ENCODE results near the gene FSD1. TPM values are rescaled to one million over a fixed set of nuclear protein-coding genes. Genes with fewer than 3 reads are reported as not detected.
"Not testable (repeated sequence)": the region's sequence is repeated elsewhere in the genome, so short reads cannot be mapped to it uniquely, and the experiment has no call there.

Gene FSD1
- total and polyA plus RNA-seq, 4 donors, result 0.31 to 1.1 (median 0.48) TPM

DNA sequence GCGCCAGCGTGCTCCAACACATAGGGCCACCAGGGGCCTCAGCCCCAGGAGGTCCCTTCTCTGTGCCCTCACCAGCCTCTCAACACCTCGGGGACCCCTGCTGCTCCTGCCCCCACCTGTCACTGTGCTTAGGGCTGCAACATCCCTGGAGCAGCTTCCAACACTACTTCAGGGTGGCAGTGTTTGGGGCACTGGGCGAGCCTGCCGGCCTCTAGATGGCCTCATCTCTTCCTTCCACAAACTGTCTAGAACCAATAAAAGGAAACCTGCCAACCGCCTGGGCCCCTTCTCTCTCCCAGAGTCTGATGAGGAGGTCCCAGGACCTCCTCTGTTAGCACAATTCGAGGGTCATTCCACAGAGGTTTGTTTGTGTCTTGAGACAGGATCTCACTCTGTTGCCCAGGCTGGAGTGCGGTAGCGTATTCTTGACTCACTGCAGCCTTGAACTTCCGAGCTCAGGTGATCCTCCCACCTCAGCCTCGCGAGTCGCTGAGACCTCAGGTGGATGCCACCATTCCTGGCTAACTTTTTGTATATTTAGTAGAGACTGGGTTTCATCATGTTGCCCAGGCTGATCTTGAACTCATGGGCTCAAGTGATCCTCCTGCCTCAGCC, 35.5 kb upstream of the FSD1 start:
- H3K9me3 ChIP-seq (ENCODE audit: control insufficient read depth in 4 of 4, insufficient read depth in 3 of 4, low read length in 3 of 4), result no peaks in the 10 kb centered on the region
- ATAC-seq (ENCODE audit: insufficient read depth, low FRiP score), result no peak
- no peak overlapping the region for H3K9ac ChIP-seq (ENCODE audit: insufficient read depth in 1 of 2, low read length in 2 of 2)

DNA sequence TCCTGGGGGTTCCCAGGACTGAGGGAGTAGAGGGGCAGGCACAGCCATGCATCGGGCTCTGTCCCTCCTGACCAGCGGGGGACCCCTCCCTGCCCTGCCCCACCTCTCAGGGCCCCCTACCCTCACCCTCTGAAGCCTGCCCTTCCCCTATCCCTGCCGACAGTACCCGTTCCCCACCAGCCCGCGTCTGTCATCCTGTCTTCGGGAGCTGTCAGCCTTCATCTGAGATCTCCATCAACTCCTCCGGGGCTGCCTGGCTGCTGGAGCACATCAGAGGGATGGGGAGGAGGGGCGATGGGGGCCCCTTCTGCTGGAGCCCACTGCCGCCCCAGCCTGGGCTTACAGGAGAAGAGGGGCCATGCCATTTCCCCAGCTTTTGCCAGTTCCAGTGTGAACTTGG, 31.5 kb upstream of the FSD1 start:
- 72 to 84% methylated on average over 10 of the region's 10 CpGs for WGBS, 2 donors
- no peak overlapping the region for H3K9ac ChIP-seq (ENCODE audit: insufficient read depth in 1 of 2, low read length in 2 of 2)

More for the DNA sequence above, 35.5 kb upstream of the FSD1 start:
- Histone ChIP-seq H3K27ac (ENCODE audit: low read depth in 1 of 2, low read length in 1 of 2) (no peak overlapping the region), H3K27me3 (ENCODE audit: control insufficient read depth in 3 of 3, insufficient read depth in 3 of 3, low read length in 2 of 3) (no peaks in the 10 kb centered on the region), H3K4me1 (ENCODE audit: control insufficient read depth in 5 of 5, insufficient read depth in 5 of 5, low read length in 5 of 5) (no peaks in the 10 kb centered on the region), H3K36me3 (ENCODE audit: control insufficient read depth in 4 of 4, insufficient read depth in 4 of 4, low read length in 4 of 4) (peaks cover 0 to 41% (median 15%) of the 10 kb centered on the region in 4 donors), H3K4me3 (no peak overlapping the region)
- TF ChIP-seq, protein P1, sequence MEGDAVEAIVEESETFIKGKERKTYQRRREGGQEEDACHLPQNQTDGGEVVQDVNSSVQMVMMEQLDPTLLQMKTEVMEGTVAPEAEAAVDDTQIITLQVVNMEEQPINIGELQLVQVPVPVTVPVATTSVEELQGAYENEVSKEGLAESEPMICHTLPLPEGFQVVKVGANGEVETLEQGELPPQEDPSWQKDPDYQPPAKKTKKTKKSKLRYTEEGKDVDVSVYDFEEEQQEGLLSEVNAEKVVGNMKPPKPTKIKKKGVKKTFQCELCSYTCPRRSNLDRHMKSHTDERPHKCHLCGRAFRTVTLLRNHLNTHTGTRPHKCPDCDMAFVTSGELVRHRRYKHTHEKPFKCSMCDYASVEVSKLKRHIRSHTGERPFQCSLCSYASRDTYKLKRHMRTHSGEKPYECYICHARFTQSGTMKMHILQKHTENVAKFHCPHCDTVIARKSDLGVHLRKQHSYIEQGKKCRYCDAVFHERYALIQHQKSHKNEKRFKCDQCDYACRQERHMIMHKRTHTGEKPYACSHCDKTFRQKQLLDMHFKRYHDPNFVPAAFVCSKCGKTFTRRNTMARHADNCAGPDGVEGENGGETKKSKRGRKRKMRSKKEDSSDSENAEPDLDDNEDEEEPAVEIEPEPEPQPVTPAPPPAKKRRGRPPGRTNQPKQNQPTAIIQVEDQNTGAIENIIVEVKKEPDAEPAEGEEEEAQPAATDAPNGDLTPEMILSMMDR (IDR thresholded peaks at IDR 0.05; ENCODE audit: control extremely low read depth, extremely low read depth), result no peak
- DNase-seq, result no peak
- WGBS, 2 donors, result 80 to 90% methylated on average over 13 of the region's 13 CpGs

DNA sequence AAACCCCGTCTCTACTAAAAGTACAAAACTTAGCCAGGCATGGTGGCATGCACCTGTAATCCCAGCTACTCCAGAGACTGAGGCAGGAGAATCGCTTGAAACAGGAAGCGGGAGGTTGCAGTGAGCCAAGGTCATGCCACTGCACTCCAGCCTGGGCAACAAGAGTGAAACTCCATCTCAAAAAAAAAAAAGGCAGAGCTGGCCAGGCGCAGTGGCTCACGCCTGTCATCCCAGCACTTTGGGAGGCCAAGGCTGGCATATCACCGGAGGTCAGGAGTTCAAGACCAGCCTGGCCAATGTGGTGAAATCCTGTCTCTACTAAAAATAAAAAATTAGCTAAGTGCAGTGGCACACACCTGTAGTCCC, 30.1 kb upstream of the FSD1 start:
- 89 to 90% methylated on average over 6 of the region's 6 CpGs for WGBS, 2 donors
- peaks cover 0 to 12% (median 0%) of the 10 kb centered on the region in 4 donors for H3K36me3 ChIP-seq (ENCODE audit: control insufficient read depth in 4 of 4, insufficient read depth in 4 of 4, low read length in 4 of 4)
- H3K27ac ChIP-seq (ENCODE audit: low read depth in 1 of 2, low read length in 1 of 2); H3K4me3 ChIP-seq; DNase-seq; H3K27me3 ChIP-seq (ENCODE audit: control insufficient read depth in 3 of 3, insufficient read depth in 3 of 3, low read length in 2 of 3); H3K4me1 ChIP-seq (ENCODE audit: control insufficient read depth in 5 of 5, insufficient read depth in 5 of 5, low read length in 5 of 5); H3K9ac ChIP-seq (ENCODE audit: insufficient read depth in 1 of 2, low read length in 2 of 2); H3K9me3 ChIP-seq (ENCODE audit: control insufficient read depth in 4 of 4, insufficient read depth in 3 of 4, low read length in 3 of 4); ATAC-seq (ENCODE audit: insufficient read depth, low FRiP score): not testable (repeated sequence)

More for the DNA sequence above, 31.5 kb upstream of the FSD1 start:
- no peak for ATAC-seq (ENCODE audit: insufficient read depth, low FRiP score)
- Histone ChIP-seq H3K4me3 (no peak overlapping the region), H3K27me3 (ENCODE audit: control insufficient read depth in 3 of 3, insufficient read depth in 3 of 3, low read length in 2 of 3) (peaks cover 0 to 1% (median 0%) of the 10 kb centered on the region in 3 donors), H3K36me3 (ENCODE audit: control insufficient read depth in 4 of 4, insufficient read depth in 4 of 4, low read length in 4 of 4) (peaks cover 0 to 25% (median 5%) of the 10 kb centered on the region in 4 donors), H3K9me3 (ENCODE audit: control insufficient read depth in 4 of 4, insufficient read depth in 3 of 4, low read length in 3 of 4) (no peaks in the 10 kb centered on the region), H3K4me1 (ENCODE audit: control insufficient read depth in 5 of 5, insufficient read depth in 5 of 5, low read length in 5 of 5) (peaks cover 0 to 3% (median 0%) of the 10 kb centered on the region in 5 donors), H3K27ac (ENCODE audit: low read depth in 1 of 2, low read length in 1 of 2) (no peak overlapping the region)
- DNase-seq, result no peak
- TF ChIP-seq, protein P1 (IDR thresholded peaks at IDR 0.05; ENCODE audit: control extremely low read depth, extremely low read depth), result no peak

DNA sequence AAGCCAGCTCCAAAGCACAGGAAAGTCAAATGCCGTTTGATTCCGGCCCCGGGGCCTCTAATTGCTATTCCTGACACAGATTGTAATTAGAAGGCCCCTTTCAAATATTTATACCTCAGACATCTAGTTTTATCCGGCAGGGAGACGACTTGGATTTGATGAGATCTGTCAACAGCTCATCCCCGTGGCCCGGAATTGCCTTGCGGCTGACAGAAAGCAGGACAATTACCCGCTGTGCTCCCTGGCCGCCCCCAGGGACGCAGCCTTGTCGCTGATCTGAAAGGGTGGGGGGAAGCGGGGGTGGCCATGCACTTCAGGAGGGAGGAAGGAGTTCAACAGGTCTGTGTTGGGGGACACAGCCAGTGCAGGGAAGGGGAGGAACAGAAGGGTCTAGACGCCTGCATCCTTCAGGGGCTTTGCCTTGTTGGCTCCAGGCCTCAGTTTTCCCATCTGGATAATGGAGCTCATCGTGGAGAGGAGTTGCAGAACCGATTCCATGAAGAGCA, 27.2 kb upstream of the FSD1 start:
- Histone ChIP-seq H3K9ac (ENCODE audit: insufficient read depth in 1 of 2, low read length in 2 of 2) (no peak overlapping the region), H3K36me3 (ENCODE audit: control insufficient read depth in 4 of 4, insufficient read depth in 4 of 4, low read length in 4 of 4) (peaks cover 0 to 2% (median 0%) of the 10 kb centered on the region in 4 donors), H3K4me1 (ENCODE audit: control insufficient read depth in 5 of 5, insufficient read depth in 5 of 5, low read length in 5 of 5) (peaks cover 0 to 7% (median 3%) of the 10 kb centered on the region in 5 donors), H3K27ac (ENCODE audit: low read depth in 1 of 2, low read length in 1 of 2) (no peak overlapping the region), H3K9me3 (ENCODE audit: control insufficient read depth in 4 of 4, insufficient read depth in 3 of 4, low read length in 3 of 4) (peaks cover 0 to 1% (median 0%) of the 10 kb centered on the region in 4 donors), H3K27me3 (ENCODE audit: control insufficient read depth in 3 of 3, insufficient read depth in 3 of 3, low read length in 2 of 3) (peaks cover 10 to 24% (median 19%) of the 10 kb centered on the region in 3 donors), H3K4me3 (no peak overlapping the region)
- TF ChIP-seq, protein P1 (IDR thresholded peaks at IDR 0.05; ENCODE audit: control extremely low read depth, extremely low read depth), result no peak
- WGBS, 2 donors, result 41 to 59% methylated on average over 16 of the region's 16 CpGs
- ATAC-seq (ENCODE audit: insufficient read depth, low FRiP score) (no peak), DNase-seq (no peak)
